NCI-H524 (cell line): Measurements from ENCODE around the gene FARP1.
A peak's percentile ranks its signal among the peaks of the same experiment; 100 is the strongest.

Experiments used
- DNase-seq, 2 experiments: peaks; one replicate each; lab custom pipeline; 2025; lab: John Stamatoyannopoulos, UW

FARP1 gene

DNA sequence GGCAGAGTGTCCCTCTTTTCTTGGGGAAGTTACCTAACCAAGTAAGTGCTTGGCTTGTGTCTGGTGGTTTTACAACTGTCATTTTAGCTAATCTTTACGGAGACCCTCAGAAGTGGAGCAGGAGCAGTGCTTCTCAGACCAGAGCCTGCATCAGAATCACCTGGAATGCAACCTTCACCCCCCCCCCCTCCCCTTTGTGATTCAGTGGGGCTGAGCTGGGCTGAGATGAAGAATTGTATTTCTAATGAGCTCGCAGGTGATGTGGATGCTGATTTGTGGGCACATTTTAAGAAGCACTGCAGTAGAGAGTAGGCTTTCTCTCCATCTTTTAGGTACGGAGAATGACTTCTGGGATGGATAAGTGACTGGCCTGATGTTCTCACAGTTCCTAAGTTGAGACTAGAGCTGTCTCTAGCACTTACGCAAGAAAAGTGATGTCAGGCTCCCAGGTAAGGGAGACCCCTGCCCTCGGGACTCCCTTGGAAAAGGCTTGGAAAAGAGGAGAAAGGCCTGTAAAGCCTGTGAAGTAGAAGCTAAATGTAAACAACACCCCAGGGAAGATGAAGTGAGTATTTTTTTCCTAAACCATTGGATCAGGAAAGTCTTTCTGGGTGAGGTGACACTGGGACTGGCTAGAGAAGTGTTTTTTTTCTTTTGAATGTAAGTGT lies 57.5 kb downstream of the FARP1 start:
- DNase-seq, result no peak

GRCh38 chr13:98201189-98201588 lies 58.3 kb downstream of the FARP1 start:
- no peak for DNase-seq

DNA sequence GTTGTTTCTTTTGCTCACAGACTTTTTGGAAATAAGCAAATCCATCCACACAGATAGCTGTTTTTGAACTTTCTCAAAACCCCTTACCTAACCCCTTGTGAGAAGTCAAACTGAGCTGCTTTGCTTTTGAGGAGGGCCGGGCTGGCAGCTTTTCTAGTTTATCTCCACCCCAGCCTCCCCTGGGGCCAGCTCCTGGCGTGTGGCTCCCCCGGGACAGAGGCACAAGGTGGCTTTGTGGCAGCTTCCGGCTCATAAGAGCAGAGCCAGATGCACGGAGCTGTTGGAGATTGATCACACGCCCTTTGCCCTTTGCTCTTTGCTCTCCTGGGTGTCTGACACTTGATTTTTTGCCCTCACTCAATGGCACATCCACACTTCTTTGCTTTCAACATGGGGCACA lies 59.1 kb downstream of the FARP1 start:
- no peak for DNase-seq

GRCh38 chr13:98203646-98204326 lies 60.9 kb downstream of the FARP1 start:
- DNase-seq, result peak; percentile 13 to 61

- no peak for DNase-seq
These were observed 61.7 kb downstream of the FARP1 start for GRCh38 chr13:98204546-98204945.

- DNase-seq, result no peak
These were observed 64.1 kb downstream of the FARP1 start for GRCh38 chr13:98206946-98207345.

DNA sequence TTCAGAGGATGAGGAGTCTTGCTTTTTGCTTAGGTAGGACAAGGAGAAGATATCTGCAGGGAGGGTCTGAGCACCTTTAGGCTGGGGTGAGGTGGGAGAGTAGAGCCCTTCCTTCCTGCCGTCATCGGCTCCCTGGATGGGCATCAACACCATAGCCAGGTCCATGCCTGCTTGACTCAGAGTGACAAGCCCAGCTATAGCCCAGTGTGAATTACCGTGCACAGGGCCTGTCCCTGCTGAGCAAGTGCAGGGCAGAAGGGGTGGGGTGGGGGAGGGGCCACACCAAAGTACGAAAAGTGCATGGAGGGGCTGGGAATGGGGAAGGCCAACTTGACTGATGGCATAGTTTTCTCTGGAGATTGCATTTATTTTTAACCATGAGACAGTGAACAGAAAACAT lies 64.5 kb downstream of the FARP1 start:
- no peak for DNase-seq

DNA sequence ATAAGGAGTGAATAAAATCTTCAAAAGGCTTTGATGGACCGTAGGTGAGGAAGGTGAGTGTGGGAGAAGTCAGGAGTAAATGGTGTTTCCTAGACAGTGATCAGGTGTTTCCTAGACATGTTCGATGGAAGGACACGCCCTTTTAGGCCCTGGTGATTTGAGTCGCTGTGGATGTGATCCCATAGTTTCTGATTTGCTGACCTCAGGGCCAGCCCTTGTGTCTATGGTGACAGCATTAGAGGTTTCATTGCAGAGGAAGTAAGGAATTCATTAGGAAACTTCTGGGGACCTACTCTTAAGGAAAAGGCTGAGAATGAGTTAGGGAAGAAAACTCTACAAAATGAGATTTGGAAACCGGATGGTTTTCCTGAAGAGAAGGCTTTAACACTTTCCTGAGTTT lies 65.7 kb downstream of the FARP1 start:
- DNase-seq, result no peak

GRCh38 chr13:98212763-98213162 lies 69.9 kb downstream of the FARP1 start:
- no peak for DNase-seq

GRCh38 chr13:98213354-98213753 lies 70.5 kb downstream of the FARP1 start:
- DNase-seq, result no peak

GRCh38 chr13:98214008-98214643 lies 71.2 kb downstream of the FARP1 start:
- peak; percentile 68 to 90 for DNase-seq

GRCh38 chr13:98214707-98215106 lies 71.8 kb downstream of the FARP1 start:
- DNase-seq, result no peak

GRCh38 chr13:98215508-98215907 lies 72.6 kb downstream of the FARP1 start:
- DNase-seq, result no peak

- no peak for DNase-seq
These were observed 73.3 kb downstream of the FARP1 start for GRCh38 chr13:98216135-98216565.

DNA sequence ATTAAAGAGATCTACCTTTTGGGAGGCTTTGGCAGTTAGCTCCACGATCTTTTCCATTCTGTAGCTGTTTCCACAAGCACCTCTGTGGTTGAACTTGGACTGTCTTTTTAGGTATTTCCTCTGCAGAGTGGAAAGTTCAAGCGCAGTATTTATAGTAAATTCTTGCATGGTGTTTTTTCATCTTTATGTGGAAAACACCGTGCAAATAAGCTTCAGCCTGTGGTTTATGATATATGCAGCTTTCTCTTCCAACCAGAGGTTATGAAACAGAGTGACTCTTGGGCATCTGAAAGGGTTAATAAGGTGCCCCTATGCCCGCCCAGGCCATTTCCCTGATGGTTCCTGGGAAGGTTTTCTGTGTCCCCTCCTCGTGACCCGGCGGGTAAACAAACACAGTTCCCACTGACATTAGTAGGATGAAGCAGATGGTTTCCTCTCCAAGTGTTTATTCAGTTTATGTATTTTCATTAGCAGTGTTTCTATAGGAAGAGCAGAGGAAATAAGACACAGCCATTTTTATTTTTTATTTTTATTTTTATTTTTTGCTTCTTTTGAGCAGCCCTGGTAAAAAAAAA lies 73.9 kb downstream of the FARP1 start:
- DNase-seq, result no peak

DNA sequence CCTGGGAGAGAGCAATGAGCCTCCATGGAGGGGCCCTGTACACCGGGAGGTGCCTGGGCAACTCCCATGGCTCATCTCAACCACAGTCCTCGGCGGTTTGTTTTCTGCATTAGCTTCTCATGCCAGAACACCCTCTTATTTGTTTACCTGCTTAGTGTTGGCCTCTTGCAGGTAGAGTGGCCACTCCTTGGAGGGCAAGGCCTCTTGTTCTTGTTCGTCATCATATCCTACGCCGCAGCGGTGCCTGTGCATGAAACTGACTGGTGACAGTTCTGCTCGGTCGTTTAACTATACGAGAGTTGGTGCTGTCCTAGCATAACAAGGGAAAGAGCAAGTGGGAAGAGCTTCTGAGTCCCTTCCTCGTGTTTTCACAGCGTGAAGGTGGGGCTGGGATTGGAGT lies 74.7 kb downstream of the FARP1 start:
- DNase-seq, result no peak

DNA sequence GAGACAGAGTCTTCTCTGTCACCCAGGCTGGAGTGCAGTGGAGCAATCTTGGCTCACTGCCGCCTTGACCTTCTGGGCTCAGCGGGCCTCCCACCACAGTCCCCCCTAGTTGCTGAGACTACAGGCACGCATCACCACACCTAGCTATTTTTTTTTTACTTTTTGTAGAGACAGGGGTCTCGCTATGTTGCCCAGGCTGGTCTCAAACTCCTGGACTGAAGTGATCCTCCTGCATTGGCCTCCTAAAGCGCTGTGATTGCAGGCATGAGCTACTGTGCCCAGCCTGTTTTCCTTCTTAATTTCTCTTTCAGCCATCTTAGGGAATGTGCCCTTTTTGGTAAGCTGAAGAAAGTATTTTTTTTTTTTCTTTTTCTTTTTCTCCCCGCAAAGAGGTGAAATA lies 76.8 kb downstream of the FARP1 start:
- DNase-seq, result no peak

DNA sequence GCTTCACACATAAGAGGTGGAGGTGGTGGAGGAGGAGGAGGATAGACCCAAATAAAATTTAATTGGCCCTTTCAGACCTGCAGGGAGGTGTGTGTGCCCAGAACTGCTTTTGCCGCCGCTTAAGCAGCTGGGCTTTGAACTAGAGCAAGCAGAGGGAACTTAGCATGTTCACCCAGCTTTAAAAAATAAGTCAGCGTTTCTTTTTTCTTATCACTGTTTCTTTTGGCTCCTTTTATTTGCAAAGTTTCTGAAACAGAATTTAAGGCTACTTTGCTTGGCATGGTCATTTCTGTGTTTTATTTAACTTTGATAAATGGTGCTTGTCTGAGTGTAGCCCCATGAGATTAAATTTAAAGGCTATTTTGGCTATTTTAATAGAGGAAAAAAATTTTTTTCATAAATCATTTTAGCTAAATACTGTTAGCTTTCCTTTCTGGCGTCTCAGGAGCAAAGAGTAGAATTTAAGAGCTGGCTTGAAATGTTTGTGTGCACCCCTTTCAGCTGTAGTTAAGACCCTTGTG lies 77.4 kb downstream of the FARP1 start:
- DNase-seq, result no peak

GRCh38 chr13:98221234-98221633 lies 78.3 kb downstream of the FARP1 start:
- DNase-seq, result peak in 1 of 2 experiments; percentile 34

GRCh38 chr13:98222081-98222554 lies 79.2 kb downstream of the FARP1 start:
- DNase-seq, result no peak

- DNase-seq, result no peak
These were observed 79.9 kb downstream of the FARP1 start for GRCh38 chr13:98222816-98223215.

GRCh38 chr13:98223741-98224140 lies 80.8 kb downstream of the FARP1 start:
- no peak for DNase-seq

- no peak for DNase-seq
These were observed 81.7 kb downstream of the FARP1 start for GRCh38 chr13:98224557-98224956.
